A549 (cell line): Measurements from ENCODE around the gene TMC6. TPM values are rescaled to one million over a fixed set of nuclear protein-coding genes. Genes with fewer than 3 reads are reported as not detected.

ENCODE experiments used
- ATAC-seq, 2 experiments: fragments of 200-7000 bp in 1 of 2; fragments of >200 bp in 1 of 2; cut with Nextera tagmentation in 1 of 2; cut with Tn5 transposase in 1 of 2; 3 replicates each; pipeline versions ENCODE4 v1.8.0 to v1.9.1; 2018 to 2020; ENCODE audit warnings: mild to moderate bottlenecking in 1 of 2, moderate library complexity in 1 of 2
- CTCF ChIA-PET: fragments of 300-600 bp; sonication (Branson Sonifier 250); formaldehyde crosslinking; extraction: SDS; loops from one replicate; lab custom pipeline; 2021; ENCODE audit warnings: antibody characterized with exemption, inconsistent platforms; lab: Yijun Ruan, JAX
- POLR2A ChIA-PET: fragments of 350-600 bp; formaldehyde crosslinking; extraction: SDS; loops from one replicate; lab custom pipeline; 2021; ENCODE audit warnings: antibody characterized with exemption, inconsistent platforms; lab: Yijun Ruan, JAX
- DNase-seq, 2 experiments: peaks; one replicate each; pipeline versions ENCODE4 v3.0.0 to v3.0.0-alpha.2; 2011 to 2016; ENCODE audit warnings: low read depth in 1 of 2, low spot score in 1 of 2
- FAIRE-seq: peaks from 2 replicates; lab custom pipeline; 2011; peaks lifted over from hg19 to GRCh38; lab: Jason Lieb, UNC
- H3K27ac ChIP-seq, 2 experiments: fragments of >200 bp; sonication (Bioruptor Twin); formaldehyde crosslinking; 3 replicates each; pipeline ENCODE4 v1.5.1; 2016 to 2017
- H3K4me1 ChIP-seq: fragments of >200 bp; sonication (Bioruptor Twin); formaldehyde crosslinking; 3 replicates; pipeline ENCODE4 v1.6.1; 2016
- H3K4me2 ChIP-seq: fragments of >200 bp; sonication (Bioruptor Twin); formaldehyde crosslinking; 3 replicates; pipeline ENCODE4 v1.6.1; 2016
- H3K4me3 ChIP-seq: fragments of >200 bp; sonication (Bioruptor Twin); formaldehyde crosslinking; 3 replicates; pipeline ENCODE4 v1.5.1; 2016
- H3K9me3 ChIP-seq: fragments of >200 bp; sonication (Bioruptor Twin); formaldehyde crosslinking; 3 replicates; pipeline ENCODE4 v1.6.1; 2016
- CBX2 ChIP-seq: fragments of 200-600 bp; sonication (generic); IDR thresholded peaks from 2 replicates; pipeline ENCODE4 v1.6.1; 2016; ENCODE audit warnings: low read depth, mild to moderate bottlenecking, borderline replicate concordance
- CBX8 ChIP-seq: fragments of 200-600 bp; sonication (generic); IDR thresholded peaks from 2 replicates; pipeline ENCODE4 v1.6.1; 2016
- CHD2 ChIP-seq: fragments of 150-350 bp; IDR thresholded peaks from 2 replicates; pipeline ENCODE4 v1.6.1; 2014; ENCODE audit warnings: low read length; ENCODE audit not compliant: partially characterized antibody
- CTCF ChIP-seq: fragments of >200 bp; sonication (Bioruptor Twin); formaldehyde crosslinking; IDR thresholded peaks from 3 replicates; pipeline ENCODE4 v1.5.1; 2016
- E2F6 ChIP-seq: IDR thresholded peaks from 2 replicates; pipeline ENCODE4 v1.6.1; 2012; ENCODE audit warnings: low read depth, borderline replicate concordance
- EHF ChIP-seq: fragments of 250-450 bp; sonication (Bioruptor Pico); IDR thresholded peaks from 2 replicates; pipeline ENCODE4 v1.5.0; 2020; ENCODE audit warnings: mild to moderate bottlenecking
- EHMT2 ChIP-seq: fragments of 200-600 bp; sonication (generic); IDR thresholded peaks from 2 replicates; pipeline ENCODE4 v1.6.1; 2016; ENCODE audit warnings: antibody characterized with exemption, low read depth, mild to moderate bottlenecking, moderate library complexity
- ESRRA ChIP-seq: fragments of 150-350 bp; IDR thresholded peaks from 2 replicates; pipeline ENCODE4 v1.6.1; 2014; ENCODE audit warnings: mild to moderate bottlenecking, low read length, borderline replicate concordance
- FOXS1 ChIP-seq: fragments of 250-450 bp; sonication (Bioruptor Pico); IDR thresholded peaks from 2 replicates; pipeline ENCODE4 v1.5.0; 2020; ENCODE audit warnings: mild to moderate bottlenecking, moderate library complexity
- HDAC2 ChIP-seq: fragments of 200-600 bp; sonication (generic); IDR thresholded peaks from 2 replicates; pipeline ENCODE4 v1.6.1; 2016
- HEYL ChIP-seq: fragments of 250-450 bp; sonication (Bioruptor Pico); IDR thresholded peaks from 2 replicates; pipeline ENCODE4 v1.8.0; 2021; ENCODE audit warnings: mild to moderate bottlenecking, moderate library complexity
- HMGXB4 ChIP-seq: fragments of 250-450 bp; sonication (Bioruptor Pico); IDR thresholded peaks from 2 replicates; pipeline ENCODE4 v1.5.0; 2021; ENCODE audit warnings: mild to moderate bottlenecking, moderate library complexity, borderline replicate concordance
- HOXB13 ChIP-seq: fragments of 250-450 bp; sonication (Bioruptor Pico); IDR thresholded peaks from 2 replicates; pipeline ENCODE4 v1.5.0; 2020; ENCODE audit warnings: low read depth, mild to moderate bottlenecking, moderate library complexity
- KDM1A ChIP-seq: fragments of 200-600 bp; sonication (generic); IDR thresholded peaks from 2 replicates; pipeline ENCODE4 v1.6.1; 2016; ENCODE audit warnings: low read depth, mild to moderate bottlenecking
- MAFK ChIP-seq: fragments of 450-650 bp; IDR thresholded peaks from 2 replicates; pipeline ENCODE4 v1.6.1; 2014; ENCODE audit not compliant: partially characterized antibody
- MYC ChIP-seq: IDR thresholded peaks from 2 replicates; pipeline ENCODE4 v1.6.1; 2012; ENCODE audit warnings: mild to moderate bottlenecking, inconsistent platforms, low read length, improper control_type of control experiment, borderline replicate concordance
- NFE2L2 ChIP-seq: fragments of 150-350 bp; conservative IDR thresholded peaks from 2 replicates; pipeline ENCODE4 v1.6.1; 2014; ENCODE audit warnings: low read length
- POLR2A ChIP-seq: IDR thresholded peaks from 2 replicates; pipeline ENCODE4 v1.6.1; 2012; ENCODE audit warnings: mild to moderate bottlenecking, low read length
- RARB ChIP-seq: fragments of 250-450 bp; sonication (Bioruptor Pico); IDR thresholded peaks from 2 replicates; pipeline ENCODE4 v1.8.0; 2021; ENCODE audit warnings: mild to moderate bottlenecking, moderate library complexity
- RCOR1 ChIP-seq: fragments of 150-350 bp; IDR thresholded peaks from 2 replicates; pipeline ENCODE4 v1.6.1; 2014; ENCODE audit warnings: antibody characterized with exemption, low read length, low read depth
- REST ChIP-seq: fragments of 200-600 bp; sonication (generic); IDR thresholded peaks from 2 replicates; pipeline ENCODE4 v1.6.1; 2016; ENCODE audit warnings: antibody characterized with exemption, mild to moderate bottlenecking, moderate library complexity
- RNF2 ChIP-seq: fragments of 200-600 bp; sonication (generic); IDR thresholded peaks from 2 replicates; pipeline ENCODE4 v1.6.1; 2016; ENCODE audit warnings: low read depth, mild to moderate bottlenecking, antibody characterized with exemption, moderate library complexity, borderline replicate concordance
- SMC3 ChIP-seq: fragments of >200 bp; sonication (Bioruptor Twin); formaldehyde crosslinking; IDR thresholded peaks from 3 replicates; pipeline ENCODE4 v1.6.1; 2018; ENCODE audit warnings: inconsistent platforms
- TP53 ChIP-seq: fragments of 250-450 bp; sonication (Bioruptor Pico); IDR thresholded peaks from 2 replicates; pipeline ENCODE4 v1.5.0; 2021; ENCODE audit warnings: mild to moderate bottlenecking, moderate library complexity
- ZC3H11A ChIP-seq: fragments of 450-650 bp; IDR thresholded peaks from 2 replicates; pipeline ENCODE4 v1.6.1; 2014; ENCODE audit warnings: antibody characterized with exemption, mild to moderate bottlenecking
- WGBS: methylation state at CpG from one replicate; pipeline ENCODE4 v1.1.6; 2017; ENCODE audit errors: missing lambda C conversion rate; 5-methylcytosine and 5-hydroxymethylcytosine counted together
- polyA plus RNA-seq, 4 experiments: library from polyadenylated mRNA; depleted of rRNA in 3 of 4; stranded (reverse); fragments of >200 nt; fragmentation: RNase III in 1 of 4; extraction: RNeasy Plus Mini Kit Qiagen cat#74134 plus additional on column Dnase treatment in 1 of 4; gene quantifications; 2 replicates in 3 of 4; 3 replicates in 1 of 4; pipeline ENCODE4 v1.2.3, GENCODE V29; 2011 to 2017

The TMC6 gene
- polyA plus RNA-seq, 2 of the 4 experiments (the other 2 are of a cell fraction), result 4.7 to 9.4 TPM

GRCh38 chr17:78123258-78123929 is 5.2 kb downstream of the TMC6 start (continued):
- TF ChIP-seq HMGXB4 (no peak), EHF (no peak), ZC3H11A (no peak), EHMT2 (no peak), HOXB13 (CRISPR knock-in tag) (no peak)

GRCh38 chr17:78122931-78123249 is 5.7 kb downstream of the TMC6 start:
- no peak overlapping the region for H3K4me3 ChIP-seq
- H3K9me3 ChIP-seq, result no peaks in the 10 kb centered on the region
- TF ChIP-seq ZC3H11A, result no peak
- no peak for TF ChIP-seq RNF2
- no peak for TF ChIP-seq CBX8
- TF ChIP-seq MAFK, result no peak
- no peak for TF ChIP-seq NFE2L2
- no peak for TF ChIP-seq FOXS1 (CRISPR knock-in tag)
- no peak for TF ChIP-seq ESRRA
- no peak for TF ChIP-seq CTCF
- TF ChIP-seq HOXB13 (CRISPR knock-in tag), result no peak
- no peak for TF ChIP-seq HEYL
- no peak for TF ChIP-seq CBX2
- no peak for TF ChIP-seq KDM1A
- TF ChIP-seq RCOR1, result no peak
- TF ChIP-seq EHMT2, result no peak
- no peak for TF ChIP-seq HMGXB4
- peaks cover 10% of the 10 kb centered on the region for H3K4me1 ChIP-seq
- ChIA-PET POLR2A (no interaction called here), CTCF (interaction anchor here (1.5 to 13.7 kb wide), 5 partner anchors 10 to 129 kb away, joined by 5 to 164 read pairs (median 6); no protein-coding TSS in a partner anchor)
- ATAC-seq (no peak), DNase-seq (no peak), FAIRE-seq (no peak)
- no peak overlapping the region for H3K4me2 ChIP-seq
- H3K27ac ChIP-seq, result no peak overlapping the region
- 89% methylated on average over 4 of the region's 4 CpGs for WGBS

- DNase-seq, result no peak
- Histone ChIP-seq H3K9me3 (no peaks in the 10 kb centered on the region), H3K27ac (no peak overlapping the region), H3K4me3 (no peak overlapping the region), H3K4me1 (peaks cover 5% of the 10 kb centered on the region; the same call in 2 of the 3 replicates), H3K4me2 (no peak overlapping the region)
- ATAC-seq, result no peak
- ChIA-PET POLR2A (no interaction called here), CTCF (interaction anchor here (1.5 to 13.7 kb wide), 5 partner anchors 9 to 129 kb away, joined by 5 to 164 read pairs (median 6); no protein-coding TSS in a partner anchor)
- WGBS, result 88% methylated on average over 21 of the region's 23 CpGs
- no peak for FAIRE-seq
- no peak for TF ChIP-seq CHD2
- no peak for TF ChIP-seq EHF
- no peak for TF ChIP-seq REST
- no peak for TF ChIP-seq E2F6
- no peak for TF ChIP-seq MYC
- no peak for TF ChIP-seq SMC3
- TF ChIP-seq HDAC2, result no peak
- TF ChIP-seq TP53 (CRISPR knock-in tag), result no peak
- no peak for TF ChIP-seq POLR2A
- TF ChIP-seq HOXB13 (CRISPR knock-in tag), result no peak
- no peak for TF ChIP-seq RARB (CRISPR knock-in tag)
Observed at GRCh38 chr17:78122216-78122930, 6.2 kb downstream of the TMC6 start.
